GM12878 (cell line): ENCODE results near the gene AMMECR1. TPM values are rescaled to one million over a fixed set of nuclear protein-coding genes. Genes with fewer than 3 reads are reported as not detected.

ENCODE experiments used
- ATAC-seq: fragments of 200-7000 bp; cut with Tn5 transposase; 3 replicates; pipeline ENCODE4 v1.9.1; 2020; ENCODE audit warnings: mild to moderate bottlenecking, moderate library complexity
- BruUV-seq: library from RNA; stranded (reverse); fragments of 400-500 nt; replicated peaks from 2 replicates; lab custom pipeline; 2021; lab: Mats Ljungman, UMichigan
- CTCF ChIA-PET: fragments of 300-600 bp; sonication (Branson Sonifier 250); formaldehyde crosslinking; extraction: SDS; loops from one replicate; lab custom pipeline; 2021; ENCODE audit warnings: inconsistent platforms; lab: Yijun Ruan, JAX
- POLR2A ChIA-PET: fragments of 350-600 bp; formaldehyde crosslinking; extraction: SDS; loops from one replicate; lab custom pipeline; 2021; ENCODE audit warnings: inconsistent platforms; lab: Charles Lee
- RAD21 ChIA-PET: fragments of 300-600 bp; sonication (Branson Sonifier 250); formaldehyde crosslinking; loops from one replicate; lab custom pipeline; 2023; ENCODE audit warnings: antibody characterized with exemption; ENCODE audit not compliant: unreplicated experiment; lab: Charles Lee
- SMC1A ChIA-PET: fragments of 300-600 bp; sonication (Branson Sonifier 250); formaldehyde crosslinking; loops from one replicate; lab custom pipeline; 2023; ENCODE audit not compliant: unreplicated experiment, uncharacterized antibody; lab: Charles Lee
- DNase-seq: peaks from one replicate; pipeline ENCODE4 v3.0.0-alpha.2; 2011; ENCODE audit warnings: low read depth, low spot score
- FAIRE-seq: peaks from 3 replicates; lab custom pipeline; 2011; peaks lifted over from hg19 to GRCh38; lab: Jason Lieb, UNC
- H2AFZ ChIP-seq: 2 replicates; pipeline ENCODE4 v1.6.0; 2011; ENCODE audit warnings: low read depth, low read length, control low read depth; ENCODE audit not compliant: control insufficient read depth
- H3K27ac ChIP-seq: 2 replicates; pipeline ENCODE4 v1.5.1; 2011; ENCODE audit warnings: control low read depth; ENCODE audit not compliant: control insufficient read depth, insufficient read depth
- H3K27me3 ChIP-seq, 2 experiments: replicated peaks in 1 of 2; 2 replicates each; pipeline versions ENCODE4 v1.6.0 to v1.6.1; 2011; ENCODE audit warnings: low read length in 1 of 2; ENCODE audit not compliant: control insufficient read depth in 2 of 2, insufficient read depth in 2 of 2
- H3K36me3 ChIP-seq, 2 experiments: 2 replicates each; pipeline ENCODE4 v1.5.1; 2011; ENCODE audit warnings: low read length in 1 of 2; ENCODE audit not compliant: control insufficient read depth in 2 of 2, insufficient read depth in 2 of 2
- H3K4me1 ChIP-seq: 2 replicates; pipeline ENCODE4 v1.6.1; 2011; ENCODE audit warnings: mild to moderate bottlenecking, low read length, moderate library complexity, mixed read lengths; ENCODE audit not compliant: control insufficient read depth, insufficient read depth
- H3K4me2 ChIP-seq: 2 replicates; pipeline ENCODE4 v1.6.0; 2011; ENCODE audit warnings: control low read depth; ENCODE audit not compliant: control insufficient read depth, insufficient read depth
- H3K4me3 ChIP-seq: fragments of 200-600 bp; sonication (generic); 2 replicates; pipeline ENCODE4 v1.5.1; 2016
- H3K79me2 ChIP-seq: 2 replicates; pipeline ENCODE4 v1.6.0; 2011; ENCODE audit warnings: low read length; ENCODE audit not compliant: control insufficient read depth, insufficient read depth
- H3K9ac ChIP-seq: 2 replicates; pipeline ENCODE4 v1.8.0; 2011; ENCODE audit warnings: low read length, control low read depth, mixed read lengths; ENCODE audit not compliant: control insufficient read depth, insufficient read depth
- H3K9me3 ChIP-seq: replicated peaks from 3 replicates; pipeline ENCODE4 v1.5.1; 2011; ENCODE audit warnings: mild to moderate bottlenecking, low read length; ENCODE audit not compliant: control insufficient read depth, insufficient read depth
- H4K20me1 ChIP-seq: 2 replicates; pipeline ENCODE4 v1.6.0; 2011; ENCODE audit not compliant: control insufficient read depth, insufficient read depth
- CEBPB ChIP-seq, 2 experiments: fragments of 150-350 bp in 1 of 2; IDR thresholded peaks; 2 replicates each; pipeline ENCODE4 v1.6.1; 2012 to 2014; ENCODE audit warnings: low read depth in 2 of 2, low read length in 2 of 2, borderline replicate concordance in 1 of 2, inconsistent platforms in 1 of 2
- KAT2A ChIP-seq: conservative IDR thresholded peaks from 2 replicates; pipeline ENCODE4 v1.6.1; 2011; ENCODE audit warnings: low read depth, low read length; ENCODE audit not compliant: control insufficient read depth
- MTA3 ChIP-seq: IDR thresholded peaks from 2 replicates; pipeline ENCODE4 v1.6.1; 2012; ENCODE audit warnings: low read length, inconsistent platforms, borderline replicate concordance
- RFX5 ChIP-seq: IDR thresholded peaks from 2 replicates; pipeline ENCODE4 v1.6.1; 2011; ENCODE audit warnings: low read depth, low read length, improper control_type of control experiment
- WRNIP1 ChIP-seq: IDR thresholded peaks from 2 replicates; pipeline ENCODE4 v1.6.1; 2011; ENCODE audit warnings: low read depth, low read length, improper control_type of control experiment, borderline replicate concordance
- WGBS: methylation state at CpG from one replicate; pipeline ENCODE4 v1.1.6; 2016; ENCODE audit warnings: low lambda C conversion rate; ENCODE audit not compliant: insufficient replicate concordance, insufficient coverage; ENCODE audit errors: missing lambda C conversion rate; 5-methylcytosine and 5-hydroxymethylcytosine counted together
- in situ Hi-C: fragments of 300-500 bp; cut with MboI; formaldehyde crosslinking; loops from 9 replicates; pipeline ENCODE4 v1.14.3; 2018; ENCODE audit warnings: mixed read lengths
- intact Hi-C: fragments of 100-400 bp; cut with micrococcal nuclease; formaldehyde crosslinking; loops from one replicate; pipeline ENCODE4 v1.14.2; 2022; ENCODE audit not compliant: unreplicated experiment
- polyA plus RNA-seq, 11 experiments: library from polyadenylated mRNA; depleted of rRNA in 4 of 11; unstranded in 6 of 11; stranded (reverse) in 5 of 11; fragments of >200 nt; fragmentation: Nextera tagmentation in 4 of 11; fragmentation: Illumina TruSeq in 1 of 11; extraction: Ambion mirVana in 4 of 11; extraction: Trizol in 1 of 11; gene quantifications; 1 replicate in 1 of 11; 2 replicates in 10 of 11; pipeline versions ENCODE4 v1.2.1 to v1.2.3, GENCODE V29; 2011 to 2016; ENCODE audit warnings: inconsistent platforms in 2 of 11, missing spikeins in 2 of 11, low read depth in 1 of 11
- total RNA-seq, 4 experiments: library from RNA; depleted of rRNA in 3 of 4; stranded (reverse); fragments of >200 nt in 3 of 4; fragmentation: Illumina TruSeq in 1 of 4; extraction: Trizol in 1 of 4; gene quantifications; 2 replicates each; pipeline versions ENCODE4 v1.2.1 to v1.2.3, GENCODE V29; 2013 to 2021
- TF ChIP-seq, protein P1 (sequence below), 3 experiments: IDR thresholded peaks in 2 of 3; conservative IDR thresholded peaks in 1 of 3; 2 replicates each; pipeline ENCODE4 v1.5.1; 2011; ENCODE audit warnings: low read depth in 3 of 3, low read length in 3 of 3, mild to moderate bottlenecking in 3 of 3, control low read depth in 2 of 3, moderate library complexity in 2 of 3, inconsistent platforms in 1 of 3, mixed read lengths in 1 of 3; ENCODE audit not compliant: control insufficient read depth in 2 of 3, insufficient read depth in 1 of 3; ENCODE audit errors: extremely low read depth in 1 of 3
- TF ChIP-seq, protein P2 (sequence below): fragments of 450-650 bp; formaldehyde crosslinking; IDR thresholded peaks from 2 replicates; pipeline ENCODE4 v1.4.0; 2020; ENCODE audit warnings: mild to moderate bottlenecking, moderate library complexity

Gene AMMECR1
- total and polyA plus RNA-seq, 10 of the 15 experiments (the other 5 are each of a cell fraction or from before 2014, with no cell fraction given), result 4.9 to 25.6 (median 10.7) TPM

DNA sequence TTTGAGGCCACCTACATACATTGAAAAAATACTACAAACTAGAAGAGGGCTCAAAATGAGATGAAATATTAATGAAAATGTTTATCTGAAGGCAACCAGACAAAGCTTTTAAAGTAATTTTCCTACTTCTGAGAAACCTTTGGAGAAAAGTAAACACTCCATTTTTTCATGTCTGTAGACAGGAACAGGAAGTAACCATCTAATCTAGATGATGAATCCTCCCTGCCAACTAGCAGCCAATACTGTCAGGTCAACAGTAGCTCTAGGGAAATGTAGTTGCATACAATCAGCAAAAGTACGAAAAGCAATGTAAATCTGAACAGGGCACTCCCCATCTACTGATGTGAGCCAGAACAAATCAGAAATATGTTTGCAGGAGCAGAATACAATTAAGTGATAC, 49.0 kb downstream of the AMMECR1 start:
- no peaks in the 10 kb centered on the region for H3K36me3 ChIP-seq
- in situ Hi-C loops, result no loop called here
- ATAC-seq (no peak), DNase-seq (no peak)
- H3K4me3 ChIP-seq, result no peak overlapping the region
- no peak overlapping the region for H3K4me2 ChIP-seq
- POLR2A ChIA-PET, result no interaction called here
- RAD21 ChIA-PET, result interaction anchor here (0.7 to 1.7 kb wide), 2 partner anchors 10 to 20 kb away, joined by 3 read pairs; no protein-coding TSS in a partner anchor
- H4K20me1 ChIP-seq, result no peaks in the 10 kb centered on the region
- H3K9me3 ChIP-seq, result no peaks in the 10 kb centered on the region
- no peaks in the 10 kb centered on the region for H3K27me3 ChIP-seq
- intact Hi-C loops, result no loop called here
- SMC1A ChIA-PET, result interaction anchor here (1.1 to 2.6 kb wide), 3 partner anchors 10 to 103 kb away, joined by 3 to 8 read pairs (median 4); no protein-coding TSS in a partner anchor
- 43% methylated on average over 1 of the region's 1 CpG for WGBS
- TF ChIP-seq MTA3, result no peak
- TF ChIP-seq, protein P1, sequence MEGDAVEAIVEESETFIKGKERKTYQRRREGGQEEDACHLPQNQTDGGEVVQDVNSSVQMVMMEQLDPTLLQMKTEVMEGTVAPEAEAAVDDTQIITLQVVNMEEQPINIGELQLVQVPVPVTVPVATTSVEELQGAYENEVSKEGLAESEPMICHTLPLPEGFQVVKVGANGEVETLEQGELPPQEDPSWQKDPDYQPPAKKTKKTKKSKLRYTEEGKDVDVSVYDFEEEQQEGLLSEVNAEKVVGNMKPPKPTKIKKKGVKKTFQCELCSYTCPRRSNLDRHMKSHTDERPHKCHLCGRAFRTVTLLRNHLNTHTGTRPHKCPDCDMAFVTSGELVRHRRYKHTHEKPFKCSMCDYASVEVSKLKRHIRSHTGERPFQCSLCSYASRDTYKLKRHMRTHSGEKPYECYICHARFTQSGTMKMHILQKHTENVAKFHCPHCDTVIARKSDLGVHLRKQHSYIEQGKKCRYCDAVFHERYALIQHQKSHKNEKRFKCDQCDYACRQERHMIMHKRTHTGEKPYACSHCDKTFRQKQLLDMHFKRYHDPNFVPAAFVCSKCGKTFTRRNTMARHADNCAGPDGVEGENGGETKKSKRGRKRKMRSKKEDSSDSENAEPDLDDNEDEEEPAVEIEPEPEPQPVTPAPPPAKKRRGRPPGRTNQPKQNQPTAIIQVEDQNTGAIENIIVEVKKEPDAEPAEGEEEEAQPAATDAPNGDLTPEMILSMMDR (IDR thresholded peaks at IDR 0.05 in 2 of 3, conservative IDR thresholded peaks at IDR 0.05 in 1 of 3; ENCODE audit: control insufficient read depth in 2 of 3, extremely low read depth in 1 of 3, insufficient read depth in 1 of 3, low read depth in 3 of 3, low read length in 3 of 3), result no peak
- no peak for TF ChIP-seq CEBPB (IDR thresholded peaks at IDR 0.05; ENCODE audit: borderline replicate concordance in 1 of 2, low read depth in 2 of 2, low read length in 2 of 2)
- no peak for TF ChIP-seq RFX5
- TF ChIP-seq, protein P2, sequence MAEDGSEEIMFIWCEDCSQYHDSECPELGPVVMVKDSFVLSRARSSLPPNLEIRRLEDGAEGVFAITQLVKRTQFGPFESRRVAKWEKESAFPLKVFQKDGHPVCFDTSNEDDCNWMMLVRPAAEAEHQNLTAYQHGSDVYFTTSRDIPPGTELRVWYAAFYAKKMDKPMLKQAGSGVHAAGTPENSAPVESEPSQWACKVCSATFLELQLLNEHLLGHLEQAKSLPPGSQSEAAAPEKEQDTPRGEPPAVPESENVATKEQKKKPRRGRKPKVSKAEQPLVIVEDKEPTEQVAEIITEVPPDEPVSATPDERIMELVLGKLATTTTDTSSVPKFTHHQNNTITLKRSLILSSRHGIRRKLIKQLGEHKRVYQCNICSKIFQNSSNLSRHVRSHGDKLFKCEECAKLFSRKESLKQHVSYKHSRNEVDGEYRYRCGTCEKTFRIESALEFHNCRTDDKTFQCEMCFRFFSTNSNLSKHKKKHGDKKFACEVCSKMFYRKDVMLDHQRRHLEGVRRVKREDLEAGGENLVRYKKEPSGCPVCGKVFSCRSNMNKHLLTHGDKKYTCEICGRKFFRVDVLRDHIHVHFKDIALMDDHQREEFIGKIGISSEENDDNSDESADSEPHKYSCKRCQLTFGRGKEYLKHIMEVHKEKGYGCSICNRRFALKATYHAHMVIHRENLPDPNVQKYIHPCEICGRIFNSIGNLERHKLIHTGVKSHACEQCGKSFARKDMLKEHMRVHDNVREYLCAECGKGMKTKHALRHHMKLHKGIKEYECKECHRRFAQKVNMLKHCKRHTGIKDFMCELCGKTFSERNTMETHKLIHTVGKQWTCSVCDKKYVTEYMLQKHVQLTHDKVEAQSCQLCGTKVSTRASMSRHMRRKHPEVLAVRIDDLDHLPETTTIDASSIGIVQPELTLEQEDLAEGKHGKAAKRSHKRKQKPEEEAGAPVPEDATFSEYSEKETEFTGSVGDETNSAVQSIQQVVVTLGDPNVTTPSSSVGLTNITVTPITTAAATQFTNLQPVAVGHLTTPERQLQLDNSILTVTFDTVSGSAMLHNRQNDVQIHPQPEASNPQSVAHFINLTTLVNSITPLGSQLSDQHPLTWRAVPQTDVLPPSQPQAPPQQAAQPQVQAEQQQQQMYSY (CRISPR knock-in tag), result no peak
- no peak for TF ChIP-seq KAT2A
- TF ChIP-seq WRNIP1, result no peak
- TF ChIP-seq, all 136 proteins: peak for 0
- no peak for FAIRE-seq
- H3K27ac ChIP-seq, result no peak overlapping the region
- no peak overlapping the region for H3K9ac ChIP-seq
- CTCF ChIA-PET, result interaction anchor here (1.4 kb wide), 1 partner anchor 97 kb away, joined by 4 read pairs; no protein-coding TSS in a partner anchor
- H3K79me2 ChIP-seq, result no peaks in the 10 kb centered on the region; the same call in 1 of the 2 replicates
- H2AFZ ChIP-seq, result no peak overlapping the region
- no TSS peak for BruUV-seq
- no peaks in the 10 kb centered on the region for H3K4me1 ChIP-seq
